ENCODE measurements around the gene KCNH2.

The KCNH2 gene

GRCh38 chr7:150938566-150938965 lies 39.6 kb downstream of the KCNH2 start:
- no peak for DNase-seq (ENCODE audit: low read depth)
- no peak for TF ChIP-seq CTCF (IDR thresholded peaks at IDR 0.05; ENCODE audit: insufficient read depth, low read depth, low read length, missing control alignments)
- no peak overlapping the region for H3K4me3 ChIP-seq (ENCODE audit: low read depth, low read length)

GRCh38 chr7:150937848-150938561 lies 40.1 kb downstream of the KCNH2 start:
- no peak overlapping the region for H3K4me3 ChIP-seq (ENCODE audit: low read depth, low read length)
- no peak for DNase-seq (ENCODE audit: low read depth)
- TF ChIP-seq CTCF (IDR thresholded peaks at IDR 0.05; ENCODE audit: insufficient read depth, low read depth, low read length, missing control alignments): no peak

GRCh38 chr7:150936018-150936417 lies 42.1 kb downstream of the KCNH2 start:
- no peak for TF ChIP-seq CTCF (IDR thresholded peaks at IDR 0.05; ENCODE audit: insufficient read depth, low read depth, low read length, missing control alignments)
- no peak overlapping the region for H3K4me3 ChIP-seq (ENCODE audit: low read depth, low read length)
- DNase-seq (ENCODE audit: low read depth): no peak

GRCh38 chr7:150935149-150935548 lies 43.0 kb downstream of the KCNH2 start:
- H3K4me3 ChIP-seq (ENCODE audit: low read depth, low read length): no peak overlapping the region
- TF ChIP-seq CTCF (IDR thresholded peaks at IDR 0.05; ENCODE audit: insufficient read depth, low read depth, low read length, missing control alignments): no peak
- no peak for DNase-seq (ENCODE audit: low read depth)

- no peak for DNase-seq (ENCODE audit: low read depth)
- no peak overlapping the region for H3K4me3 ChIP-seq (ENCODE audit: low read depth, low read length)
- TF ChIP-seq CTCF (IDR thresholded peaks at IDR 0.05; ENCODE audit: insufficient read depth, low read depth, low read length, missing control alignments): no peak
Measured at GRCh38 chr7:150934045-150934766, 43.9 kb downstream of the KCNH2 start.

GRCh38 chr7:150931199-150931869 lies 46.8 kb downstream of the KCNH2 start:
- no peak for TF ChIP-seq CTCF (IDR thresholded peaks at IDR 0.05; ENCODE audit: insufficient read depth, low read depth, low read length, missing control alignments)
- H3K4me3 ChIP-seq (ENCODE audit: low read depth, low read length): no peak overlapping the region
- peak; percentile 33 for DNase-seq (ENCODE audit: low read depth)

All from GM12865 (cell line).